GM18505 (cell line): Measurements from ENCODE around the gene ADGRG6.
"Not testable (repeated sequence)": the region's sequence is repeated elsewhere in the genome, so short reads cannot be mapped to it uniquely, and the experiment has no call there.

Source experiments
- ATAC-seq: cut with Tn5 transposase; IDR thresholded peaks from one replicate; pipeline ENCODE4 v1.9.1; 2021; ENCODE audit not compliant: unreplicated experiment
- POLR2A ChIP-seq: IDR thresholded peaks from 4 replicates; pipeline ENCODE4 v1.6.1; 2011; ENCODE audit warnings: borderline replicate concordance; ENCODE audit not compliant: insufficient read depth, insufficient read length; ENCODE audit errors: extremely low read depth

ADGRG6 gene

GRCh38 chr6:142444376-142444775, 142.6 kb downstream of the ADGRG6 start:
- TF ChIP-seq POLR2A, result no peak
- ATAC-seq, result no peak

- no peak for TF ChIP-seq POLR2A
- ATAC-seq, result no peak
Observed at GRCh38 chr6:142444881-142445301, 143.1 kb downstream of the ADGRG6 start.

GRCh38 chr6:142446168-142446567, 144.4 kb downstream of the ADGRG6 start:
- no peak for ATAC-seq
- TF ChIP-seq POLR2A, result no peak

- no peak for TF ChIP-seq POLR2A
- ATAC-seq, result no peak
Observed at GRCh38 chr6:142446576-142446975, 144.8 kb downstream of the ADGRG6 start.

GRCh38 chr6:142448091-142448729, 146.4 kb downstream of the ADGRG6 start:
- TF ChIP-seq POLR2A, result no peak
- no peak for ATAC-seq

GRCh38 chr6:142450856-142451255, 149.0 kb downstream of the ADGRG6 start:
- not testable (repeated sequence) for ATAC-seq

- ATAC-seq, result no peak
- TF ChIP-seq POLR2A, result no peak
Observed at GRCh38 chr6:142452993-142453392, 151.2 kb downstream of the ADGRG6 start.

GRCh38 chr6:142454196-142454595, 152.4 kb downstream of the ADGRG6 start:
- not testable (repeated sequence) for ATAC-seq

- ATAC-seq, result not testable (repeated sequence)
Observed at GRCh38 chr6:142454848-142455247, 153.0 kb downstream of the ADGRG6 start.

GRCh38 chr6:142455957-142456589, 154.3 kb downstream of the ADGRG6 start:
- TF ChIP-seq POLR2A, result no peak
- no peak for ATAC-seq

- TF ChIP-seq POLR2A, result no peak
- no peak for ATAC-seq
Observed at GRCh38 chr6:142457638-142458406, 156.0 kb downstream of the ADGRG6 start.

- no peak for ATAC-seq
- no peak for TF ChIP-seq POLR2A
Observed at GRCh38 chr6:142458836-142459235, 157.0 kb downstream of the ADGRG6 start.

- no peak for ATAC-seq
Observed at GRCh38 chr6:142459271-142459670, 157.5 kb downstream of the ADGRG6 start.

GRCh38 chr6:142462260-142462659, 160.5 kb downstream of the ADGRG6 start:
- no peak for TF ChIP-seq POLR2A
- no peak for ATAC-seq

More at GRCh38 chr6:142459271-142459670, 157.5 kb downstream of the ADGRG6 start:
- no peak for TF ChIP-seq POLR2A

- no peak for ATAC-seq
- no peak for TF ChIP-seq POLR2A
Observed at GRCh38 chr6:142463988-142464387, 162.2 kb downstream of the ADGRG6 start.

- no peak for ATAC-seq
- no peak for TF ChIP-seq POLR2A
Observed at GRCh38 chr6:142469220-142469619, 167.4 kb downstream of the ADGRG6 start.
